LHCN-M2 (cell line): Measurements from ENCODE around the gene CD47. TPM values are rescaled to one million over a fixed set of nuclear protein-coding genes. Genes with fewer than 3 reads are reported as not detected.

Experiments
- DNase-seq: peaks from one replicate; pipeline ENCODE4 v3.0.0-alpha.2; 2012; ENCODE audit warnings: low read depth
- total RNA-seq: library from RNA; depleted of rRNA; stranded (reverse); fragments of >200 nt; gene quantifications from 2 replicates; pipeline ENCODE4 v1.2.3, GENCODE V29; 2014

CD47 gene
- total RNA-seq, 1 experiment from 2014 or later: 82.0 TPM

DNA sequence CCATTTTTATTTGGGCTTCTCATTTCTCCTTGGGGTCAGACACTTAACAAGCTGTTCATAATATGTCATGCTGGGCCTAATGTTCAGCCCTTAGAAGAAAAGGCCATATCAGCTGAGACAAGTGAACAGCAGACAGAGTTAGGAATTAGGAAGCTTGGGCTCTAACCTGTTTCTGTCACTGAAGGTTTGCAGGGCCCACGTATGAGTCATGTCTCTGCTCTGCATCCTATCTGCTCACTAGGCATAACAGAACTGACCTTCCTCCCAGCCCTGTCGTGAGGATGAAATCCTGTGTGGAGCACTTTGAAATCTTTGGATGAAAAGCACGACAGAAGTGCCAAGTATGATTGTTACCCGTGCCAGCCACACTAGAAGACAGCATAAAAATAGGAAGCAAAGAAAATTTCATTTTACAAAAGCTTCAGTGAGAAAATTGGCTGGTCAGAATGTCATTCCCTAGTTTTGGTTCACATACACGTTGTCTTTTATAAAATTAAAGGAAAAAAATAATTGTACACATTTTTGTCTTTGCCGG is 26.5 kb upstream of the CD47 start:
- DNase-seq: peak; percentile 14

DNA sequence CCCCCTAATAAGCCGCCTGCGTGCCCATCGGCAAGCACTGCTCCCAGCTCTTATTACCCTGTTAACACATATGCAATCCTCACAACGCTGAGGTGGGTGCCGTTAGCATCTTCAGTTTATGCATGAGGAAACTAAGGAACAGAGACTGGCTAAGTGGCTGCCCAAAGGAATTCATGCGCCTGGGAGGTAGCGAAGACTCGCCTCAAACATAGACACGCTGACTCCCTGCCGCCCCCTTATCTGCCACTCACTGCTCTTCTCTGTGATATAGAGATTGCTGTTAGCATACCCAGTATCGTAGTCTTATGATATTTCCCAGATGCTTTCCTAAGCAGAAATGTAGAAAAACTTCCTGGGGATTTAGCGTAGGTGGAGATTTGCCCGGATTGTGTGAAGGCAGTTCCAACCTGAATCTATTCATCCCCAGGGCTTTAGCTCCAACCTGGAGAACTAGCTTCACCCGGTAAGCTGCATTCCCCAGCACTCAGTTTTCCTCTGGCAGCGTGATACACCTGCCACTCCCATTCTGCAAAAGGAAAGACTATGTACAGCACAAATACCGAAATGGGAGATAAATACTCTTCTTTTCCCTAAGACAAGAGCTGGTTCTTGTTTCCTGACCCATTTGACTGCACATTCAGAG is 23.7 kb upstream of the CD47 start:
- DNase-seq: no peak

DNA sequence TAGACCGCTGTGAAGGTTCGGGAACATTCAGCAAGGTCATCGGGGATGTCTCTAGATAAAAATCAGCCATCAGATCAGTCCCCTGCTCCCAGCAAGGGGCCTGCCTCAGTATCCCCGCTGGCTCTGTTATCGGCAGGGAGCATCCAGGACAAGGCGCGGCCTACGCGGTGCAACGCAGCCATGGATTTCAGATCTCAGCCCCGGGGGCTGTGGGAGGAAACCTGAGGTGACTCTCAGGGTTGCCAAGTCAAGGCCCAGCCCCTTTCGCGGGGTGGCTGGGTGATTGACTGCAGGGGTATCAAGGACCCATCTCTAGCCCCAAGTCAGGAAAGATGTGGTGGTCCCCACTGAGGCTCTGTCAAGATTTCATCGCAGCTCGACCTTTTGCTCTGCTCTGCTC is 23.1 kb upstream of the CD47 start:
- DNase-seq: no peak

DNA sequence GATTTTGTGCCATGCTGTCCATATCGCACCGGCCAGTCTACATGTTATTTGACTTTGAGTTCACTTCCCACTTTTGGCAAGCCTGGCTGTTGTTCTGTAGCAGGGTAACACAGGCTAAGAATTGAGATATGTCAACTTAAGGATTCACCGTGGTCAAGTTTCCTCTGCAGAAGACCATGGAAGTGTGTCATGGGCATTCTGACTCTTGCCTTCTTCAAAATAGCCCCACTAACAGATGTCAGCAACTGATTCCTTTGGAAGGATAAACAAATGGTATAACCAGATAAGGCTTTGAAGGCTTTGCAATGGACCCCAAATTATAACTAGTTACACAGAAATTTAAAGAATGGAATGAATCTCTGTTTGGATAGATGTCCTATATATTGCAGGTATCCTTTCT is 20.1 kb upstream of the CD47 start:
- no peak for DNase-seq

DNA sequence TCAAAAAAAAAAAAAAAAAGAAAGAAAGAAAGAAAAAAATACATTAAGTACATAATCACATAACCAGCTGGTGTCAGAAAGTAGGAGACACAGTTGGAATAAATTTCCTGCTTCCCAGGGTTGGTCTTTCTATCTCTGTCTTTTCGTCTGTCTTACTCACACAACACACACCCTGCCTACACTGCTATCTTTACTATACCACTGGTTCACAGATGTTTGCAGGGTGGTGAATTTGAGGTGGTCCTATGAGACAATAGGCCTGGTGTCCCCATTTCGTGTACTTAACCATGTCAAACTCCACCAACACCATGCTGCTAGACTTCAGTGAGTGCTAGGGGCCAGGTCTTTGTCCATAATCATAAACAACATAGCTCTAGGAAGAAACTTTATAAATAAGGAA is 17.6 kb upstream of the CD47 start:
- DNase-seq: no peak

DNA sequence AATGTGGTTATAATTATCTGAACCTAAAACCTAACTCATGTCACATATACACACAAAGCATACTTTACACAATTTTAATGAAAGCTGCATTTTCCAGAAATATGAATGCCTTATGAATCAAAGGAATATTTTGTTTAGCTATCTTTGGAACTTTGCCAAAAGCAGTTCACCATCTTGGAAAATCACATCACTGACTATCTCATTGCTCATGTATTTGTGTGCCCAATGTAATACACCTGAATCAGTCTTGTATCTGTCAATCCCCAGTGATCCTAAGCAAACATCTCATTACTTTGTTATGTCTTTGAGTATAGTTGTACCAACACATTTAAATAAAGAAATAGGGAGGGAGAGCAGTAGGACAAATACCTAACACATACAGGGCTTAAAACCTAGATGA is 15.6 kb upstream of the CD47 start:
- peak; percentile 8 for DNase-seq

DNA sequence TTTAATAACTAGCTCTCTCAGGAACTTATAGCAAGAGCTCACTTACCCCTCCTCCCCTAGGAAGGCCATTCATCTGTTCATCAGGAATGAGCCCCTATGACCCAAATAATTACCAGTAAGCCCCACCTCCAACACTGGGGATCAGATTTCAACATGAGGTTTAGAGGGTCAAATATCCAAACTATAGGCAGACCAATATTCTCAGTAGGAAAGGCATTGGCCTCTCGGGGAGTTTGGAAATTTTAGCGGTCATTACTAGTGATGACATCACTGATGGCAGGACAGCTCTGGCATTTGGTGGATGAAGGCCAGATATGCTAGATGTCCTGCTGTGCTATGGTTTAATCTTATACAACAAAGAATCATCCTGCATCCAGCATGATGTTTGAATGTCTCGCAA is 15.2 kb upstream of the CD47 start:
- peak; percentile 59 for DNase-seq

DNA sequence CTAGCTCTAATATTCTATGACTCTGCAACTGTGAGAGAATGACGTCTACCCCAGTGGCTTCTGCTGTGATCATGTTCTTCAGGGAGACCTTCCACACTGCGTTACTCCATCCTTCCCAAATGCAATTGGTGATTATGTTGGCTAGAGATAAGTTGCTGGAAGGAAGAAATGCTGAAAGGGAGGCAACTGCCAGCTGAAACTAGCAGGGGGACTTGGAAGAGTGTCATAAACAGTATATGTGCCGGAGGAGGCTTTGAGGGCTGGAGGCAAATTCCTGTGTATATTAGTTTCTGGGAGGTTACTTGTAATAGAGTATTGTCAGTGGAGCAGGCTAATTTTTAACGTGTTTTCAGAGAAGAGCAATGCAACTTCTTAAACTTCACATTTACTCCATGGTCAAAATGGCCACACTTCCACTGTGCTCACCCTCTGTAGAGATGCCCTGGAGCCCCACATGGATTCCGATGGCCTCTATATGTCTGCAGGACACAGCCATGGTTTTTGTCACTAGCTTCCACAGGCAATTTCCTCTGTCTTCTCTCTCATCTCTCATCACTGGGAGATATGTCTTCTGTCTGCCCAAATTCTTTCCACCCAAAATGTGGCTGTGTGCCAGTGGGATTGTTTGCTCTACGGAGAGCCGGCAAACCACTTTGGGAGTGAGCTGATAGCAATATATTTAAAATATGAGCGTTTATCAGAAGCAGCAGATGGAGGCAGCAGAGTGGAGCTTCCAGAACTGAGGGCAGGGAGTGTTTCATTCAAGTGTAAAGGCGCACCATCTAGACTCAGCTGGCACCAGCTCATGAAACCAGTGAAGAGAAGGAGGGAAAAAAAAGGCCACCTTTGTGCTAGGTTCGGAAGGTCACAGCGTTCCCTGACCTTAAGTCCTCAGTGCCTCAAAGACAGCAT is 13.3 kb upstream of the CD47 start:
- no peak for DNase-seq

DNA sequence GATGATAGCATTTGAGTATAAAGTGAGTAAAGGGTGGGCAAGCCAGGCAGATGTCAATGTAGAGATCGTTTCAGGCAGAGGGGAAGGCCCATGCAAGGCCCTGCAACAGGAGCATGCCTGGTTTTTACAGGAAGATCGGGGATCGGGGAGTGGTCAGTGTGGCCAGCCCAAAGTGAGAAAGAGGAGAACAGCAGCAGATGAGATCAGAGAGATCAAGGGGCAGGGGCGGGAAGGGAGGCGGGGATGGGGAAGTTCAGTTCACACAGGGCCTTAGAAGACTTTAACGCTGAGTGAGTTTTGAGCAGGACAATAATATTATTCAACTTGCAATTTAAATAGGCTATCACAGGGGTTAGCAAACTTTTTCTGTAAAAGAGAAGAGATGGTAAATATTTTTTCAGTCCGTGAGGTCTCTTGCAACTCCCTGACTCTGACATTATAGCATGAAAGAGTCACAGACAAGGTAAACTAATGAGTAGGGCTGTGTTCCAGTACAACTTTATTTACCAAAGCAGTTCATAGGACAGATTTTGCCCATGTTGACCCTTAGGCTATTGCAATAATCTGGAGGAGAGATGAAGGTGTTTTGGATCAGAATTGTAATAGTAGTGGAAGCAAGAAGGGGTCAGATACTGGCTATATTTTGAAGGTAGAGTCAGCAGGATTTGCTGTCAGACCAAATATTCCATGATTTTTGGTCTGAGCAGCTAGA is 12.4 kb upstream of the CD47 start:
- no peak for DNase-seq

DNA sequence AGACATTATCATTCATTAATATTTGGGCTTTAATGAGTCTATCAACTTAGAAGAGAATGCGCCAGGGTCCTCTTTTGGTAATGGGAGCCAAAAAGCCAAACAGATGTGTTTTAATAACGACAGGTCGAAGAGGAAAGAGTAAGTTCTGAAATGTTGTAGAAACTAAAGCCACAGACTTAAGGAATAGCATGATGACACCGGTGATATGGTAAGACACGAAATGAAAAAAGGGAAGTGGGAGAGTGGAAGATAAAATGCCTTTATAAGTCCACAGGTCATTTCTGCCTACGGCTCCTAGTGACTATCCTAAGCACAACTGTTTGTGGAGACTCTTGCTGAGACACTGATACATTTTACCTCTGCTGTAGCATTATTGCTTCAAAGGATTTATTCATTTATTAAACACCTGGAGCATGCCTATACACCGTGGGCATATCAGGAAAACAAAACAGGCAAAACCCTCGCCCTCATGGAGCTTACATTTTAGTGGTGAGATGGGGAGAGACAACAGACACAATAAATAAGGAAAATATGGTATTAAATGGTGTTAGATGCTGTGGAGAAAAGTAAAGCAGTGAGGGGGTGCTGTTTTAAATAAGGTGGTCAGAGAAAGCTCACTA is 11.7 kb upstream of the CD47 start:
- DNase-seq: no peak

DNA sequence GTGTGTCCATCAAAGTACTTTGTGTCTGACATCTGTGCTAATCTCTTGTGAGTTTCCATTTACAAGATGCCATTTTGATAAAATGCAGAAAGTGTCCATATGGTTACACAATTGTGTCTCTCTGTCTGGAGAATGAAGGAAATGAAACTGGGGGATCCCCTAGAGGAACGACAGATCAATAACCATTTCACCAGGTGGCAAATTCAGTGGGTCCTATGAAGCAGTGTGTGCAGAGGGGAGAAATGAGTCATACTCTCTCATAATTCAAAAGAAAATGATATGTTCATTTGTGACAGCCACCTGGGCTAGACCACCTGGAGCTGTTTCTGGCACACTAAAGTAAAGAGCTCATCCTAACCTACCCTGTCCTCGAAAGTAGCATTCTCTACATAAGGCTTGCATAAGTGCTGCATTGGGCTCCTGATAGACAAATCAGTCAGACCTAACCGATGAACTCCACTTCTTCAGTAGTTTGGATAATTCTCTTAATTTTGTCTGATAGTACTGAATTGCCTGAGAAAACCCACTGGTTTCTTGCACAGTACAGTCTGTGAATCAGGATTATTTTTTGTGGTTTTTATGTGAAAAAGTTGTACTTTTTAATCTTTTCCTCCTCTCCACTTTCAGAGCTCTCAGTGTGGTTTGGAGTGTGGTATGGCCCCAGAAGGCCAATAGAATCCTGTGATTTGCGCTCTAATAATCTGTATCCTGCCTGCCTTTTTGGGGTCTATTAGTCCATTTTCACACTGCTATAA is 10.3 kb upstream of the CD47 start:
- no peak for DNase-seq

DNA sequence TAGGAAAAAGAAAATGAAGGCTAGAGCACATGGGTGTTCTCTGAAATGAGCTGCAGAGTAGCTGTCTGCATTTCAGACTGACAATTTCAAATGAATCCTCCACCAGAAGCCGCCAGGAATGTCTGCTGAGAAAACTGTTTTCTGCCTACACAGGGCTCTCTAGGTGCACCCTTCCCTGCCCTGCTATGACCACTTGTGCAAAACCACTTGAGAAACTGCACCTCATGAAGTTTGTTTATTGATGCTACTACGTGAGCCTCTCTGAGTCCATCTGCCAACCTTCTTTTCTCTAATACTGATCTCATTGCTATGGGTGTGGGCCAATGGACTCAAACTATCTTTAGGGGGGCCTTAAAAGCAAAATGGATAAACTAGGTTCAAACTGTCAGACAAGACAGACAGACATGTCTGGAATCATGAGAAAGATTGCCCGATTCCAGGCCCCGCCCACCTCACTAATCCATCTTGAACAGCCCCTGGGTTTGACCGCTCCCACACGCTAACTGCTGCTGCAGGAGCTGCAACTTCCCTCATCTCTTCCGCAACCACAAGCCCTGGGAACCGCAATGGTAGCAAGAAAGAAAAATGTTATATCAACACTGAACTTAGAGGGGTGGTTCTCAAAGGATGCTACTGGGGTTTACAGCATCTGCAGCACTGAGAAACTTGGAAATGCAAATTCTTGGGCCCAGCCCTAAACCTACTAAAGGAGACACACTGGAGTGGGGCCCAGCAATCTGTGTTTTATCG is 9.0 kb upstream of the CD47 start:
- no peak for DNase-seq

DNA sequence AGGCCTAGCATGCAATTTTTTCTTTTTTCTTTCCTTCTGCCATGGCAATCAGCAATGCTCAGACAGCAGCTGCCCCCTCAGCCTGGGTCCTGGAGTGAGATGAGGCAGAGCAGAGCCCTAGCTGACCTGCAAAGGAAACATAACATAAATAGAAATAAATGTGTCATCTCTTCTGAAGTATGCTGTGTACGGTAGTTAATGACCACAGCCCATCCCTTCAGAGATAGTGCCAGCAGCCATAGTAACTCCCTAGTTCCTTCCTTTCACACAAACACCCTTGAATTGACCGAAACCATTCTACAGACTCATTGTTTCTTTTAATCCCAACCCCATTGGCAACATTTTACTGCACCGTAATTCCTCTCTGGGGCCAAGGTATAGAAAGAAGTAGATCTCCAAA is 8.4 kb upstream of the CD47 start:
- peak; percentile 55 for DNase-seq

DNA sequence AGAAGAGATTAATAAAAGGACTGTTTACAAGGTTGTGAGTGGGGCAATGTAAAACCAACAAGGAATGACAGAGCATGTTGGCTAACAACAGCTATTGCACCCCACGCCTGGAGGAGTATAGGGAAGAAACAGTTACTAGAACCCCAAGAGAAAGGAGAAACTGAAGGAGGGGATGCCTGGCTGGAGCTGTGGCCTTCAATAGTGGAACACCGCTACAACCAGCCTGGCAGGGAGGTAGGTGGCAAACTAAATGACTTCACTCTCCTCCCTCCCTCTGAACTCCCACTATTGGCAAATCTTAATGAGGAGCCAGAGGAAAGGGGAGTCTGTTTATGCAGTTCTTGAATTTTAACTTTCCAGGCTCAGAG is 7.2 kb upstream of the CD47 start:
- no peak for DNase-seq

DNA sequence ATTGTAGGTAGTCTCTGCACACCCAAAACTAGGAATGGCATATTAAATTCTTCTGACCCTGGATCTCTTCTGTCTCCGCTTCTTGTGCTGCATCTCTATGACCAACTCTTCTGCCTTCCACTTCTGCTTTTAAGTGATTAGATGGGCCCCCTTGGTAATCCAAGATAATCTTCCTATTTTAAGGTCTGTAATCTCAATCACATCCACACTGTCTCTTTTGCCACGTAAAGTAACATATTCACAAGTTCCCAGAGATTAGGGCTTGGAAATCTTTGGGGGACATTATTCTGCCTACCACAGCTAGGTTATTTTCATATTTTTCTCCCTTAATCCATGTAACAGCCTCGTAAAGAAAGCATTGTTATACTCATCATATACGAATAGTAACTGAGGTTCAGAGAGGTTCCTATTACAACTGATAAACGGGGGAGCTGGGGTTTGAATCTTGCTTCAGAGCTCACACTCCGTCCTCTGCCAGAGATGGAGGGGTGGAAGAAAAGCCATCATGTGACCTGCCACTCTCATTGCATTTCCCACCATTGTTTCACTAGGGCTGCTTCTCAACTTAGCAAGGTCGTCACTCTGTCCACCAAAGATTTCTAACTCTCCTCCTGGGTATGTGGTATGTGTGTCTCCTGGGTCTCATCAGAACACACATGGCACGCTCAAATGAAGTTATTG is 6.6 kb upstream of the CD47 start:
- no peak for DNase-seq

DNA sequence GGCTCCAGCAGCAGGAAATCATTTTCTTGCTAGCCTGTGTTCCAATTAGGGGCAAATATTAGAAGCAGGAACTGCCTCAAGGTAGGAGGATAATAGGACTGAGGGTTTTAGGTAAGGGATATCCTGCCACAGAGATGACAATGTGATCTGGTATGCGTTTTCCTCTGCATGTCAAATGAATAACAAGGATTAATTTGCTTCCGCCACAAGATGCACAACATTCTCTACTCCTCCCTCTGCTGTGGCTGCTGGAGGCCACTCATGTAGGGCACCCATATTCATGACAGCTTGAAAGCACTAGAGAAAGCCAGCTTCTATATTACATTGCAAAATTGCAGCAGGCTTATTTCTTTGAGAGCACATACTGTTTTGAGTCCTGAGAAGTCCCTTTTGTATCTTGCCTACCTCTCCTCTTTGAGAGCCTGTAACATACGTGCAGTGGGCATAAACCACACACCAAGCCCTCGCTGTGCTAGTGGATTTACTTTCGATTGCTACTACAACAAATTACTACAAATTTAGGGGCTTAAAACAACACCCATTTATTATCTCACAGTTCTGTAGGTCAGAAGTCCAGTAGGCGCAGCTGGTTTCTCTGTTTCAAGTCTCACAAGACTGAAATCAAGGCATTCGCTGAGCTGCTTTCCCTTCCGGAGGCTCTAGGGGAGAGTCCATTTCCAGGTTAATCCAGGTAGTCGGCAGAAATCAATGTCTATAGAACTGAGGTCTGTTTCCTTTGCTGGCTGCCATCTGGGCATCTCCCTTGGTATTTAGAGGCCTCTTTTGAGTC is 5.9 kb upstream of the CD47 start:
- DNase-seq: no peak

DNA sequence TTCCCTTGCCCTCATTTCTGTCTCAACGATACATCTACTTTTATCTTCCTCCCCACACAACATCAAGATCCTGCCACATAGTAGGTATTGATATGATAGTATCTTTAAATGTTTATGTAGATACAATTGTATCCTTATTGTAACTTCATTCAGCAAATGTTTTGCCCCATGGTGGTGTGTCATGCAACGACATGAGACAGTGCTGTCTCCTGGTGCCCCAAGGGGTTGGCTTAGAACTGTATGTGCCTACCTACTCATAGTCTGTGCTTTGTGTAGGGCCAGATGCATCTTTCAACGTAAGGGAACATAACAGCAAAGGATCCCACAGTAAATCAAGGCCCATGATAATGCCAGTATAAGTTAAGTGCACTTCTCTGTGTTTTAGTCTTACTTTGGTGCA is 2.8 kb upstream of the CD47 start:
- no peak for DNase-seq

DNA sequence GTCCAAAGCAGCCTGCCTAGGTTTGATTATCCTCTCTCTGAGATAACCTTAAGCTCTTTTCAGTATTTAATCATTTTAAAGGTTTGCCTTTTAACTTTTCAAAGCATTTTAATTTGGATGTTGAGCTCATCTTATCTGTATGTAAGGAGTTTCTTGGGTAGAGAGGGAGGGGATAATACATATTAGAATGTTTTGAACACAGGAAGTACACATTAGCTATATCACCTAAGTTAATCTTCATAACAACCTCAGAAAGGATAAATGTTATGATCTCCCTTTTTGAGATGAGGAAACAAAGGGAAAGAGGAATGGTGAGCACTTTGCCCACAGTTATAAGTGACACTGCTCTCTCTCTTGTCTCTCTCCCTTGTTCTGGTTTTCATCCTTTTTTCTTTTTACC is 2.2 kb upstream of the CD47 start:
- DNase-seq: no peak

DNA sequence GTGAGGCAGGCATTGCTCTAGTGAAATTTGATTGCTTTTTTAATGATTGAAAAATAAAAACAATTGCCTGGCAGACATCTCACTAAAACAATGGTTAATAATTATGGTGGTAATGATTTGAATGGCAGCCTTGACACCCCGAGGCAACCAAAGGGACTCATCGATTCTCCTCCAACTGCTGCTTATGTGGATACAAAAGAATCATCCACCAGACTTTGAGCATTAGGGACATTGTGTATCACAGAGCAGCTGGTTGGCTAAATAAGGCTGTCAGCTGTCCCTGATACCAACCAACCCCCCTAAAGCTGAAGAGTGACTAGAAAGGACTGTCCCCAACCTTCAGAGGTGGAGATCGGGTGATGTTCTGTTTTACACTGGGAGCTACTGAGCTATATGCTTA is 1.7 kb upstream of the CD47 start:
- no peak for DNase-seq
